HG02970 (cell line): ENCODE measurements around the gene MYL9.

Experiments
- ATAC-seq: cut with Tn5 transposase; IDR thresholded peaks from one replicate; pipeline ENCODE4 v1.9.1; 2021; ENCODE audit warnings: mild to moderate bottlenecking, moderate library complexity, moderate number of reproducible peaks; ENCODE audit not compliant: unreplicated experiment, low FRiP score

The MYL9 gene

GRCh38 chr20:36525620-36526365, 15.5 kb upstream of the MYL9 start:
- no peak for ATAC-seq

- ATAC-seq, result no peak
These were observed 14.8 kb upstream of the MYL9 start for GRCh38 chr20:36526521-36527011.

- no peak for ATAC-seq
These were observed 13.8 kb upstream of the MYL9 start for GRCh38 chr20:36527331-36528125.

- ATAC-seq, result no peak
These were observed 13.0 kb upstream of the MYL9 start for GRCh38 chr20:36528176-36528874.

GRCh38 chr20:36528875-36529417, 12.4 kb upstream of the MYL9 start:
- no peak for ATAC-seq

- no peak for ATAC-seq
These were observed 8.9 kb upstream of the MYL9 start for GRCh38 chr20:36532388-36532787.

GRCh38 chr20:36532822-36533221, 8.5 kb upstream of the MYL9 start:
- ATAC-seq, result no peak

GRCh38 chr20:36538026-36538722, 3.1 kb upstream of the MYL9 start:
- ATAC-seq, result no peak

GRCh38 chr20:36540551-36541211, 638 bp upstream of the MYL9 start:
- no peak for ATAC-seq

- no peak for ATAC-seq
These were observed 609 bp downstream of the MYL9 start for GRCh38 chr20:36541768-36542488.

- ATAC-seq, result no peak
These were observed 1.3 kb downstream of the MYL9 start for GRCh38 chr20:36542516-36543183.

GRCh38 chr20:36543184-36544133, 2.1 kb downstream of the MYL9 start:
- ATAC-seq, result no peak

GRCh38 chr20:36544134-36545018, 3.1 kb downstream of the MYL9 start:
- ATAC-seq, result no peak

GRCh38 chr20:36546111-36546736, 4.9 kb downstream of the MYL9 start:
- ATAC-seq, result no peak

GRCh38 chr20:36547186-36548005, 6.1 kb downstream of the MYL9 start:
- ATAC-seq, result no peak
